SK-N-SH (cell line): Measurements from ENCODE around the gene PCBD1.

Experiments
- TEAD4 ChIP-seq: IDR thresholded peaks from 2 replicates; pipeline ENCODE4 v1.4.0; 2012; ENCODE audit warnings: mild to moderate bottlenecking, borderline replicate concordance; ENCODE audit not compliant: insufficient read depth
- YY1 ChIP-seq: IDR thresholded peaks from 2 replicates; pipeline ENCODE4 v1.4.0; 2012; ENCODE audit warnings: low read depth, mild to moderate bottlenecking
- TF ChIP-seq, protein P1 (sequence below): fragments of 200-600 bp; sonication (generic); IDR thresholded peaks from 2 replicates; pipeline ENCODE4 v1.6.1; 2017; ENCODE audit warnings: antibody characterized with exemption, mild to moderate bottlenecking, moderate library complexity
- TF ChIP-seq, protein P2 (sequence below): IDR thresholded peaks from 2 replicates; pipeline ENCODE4; 2012

DNA sequence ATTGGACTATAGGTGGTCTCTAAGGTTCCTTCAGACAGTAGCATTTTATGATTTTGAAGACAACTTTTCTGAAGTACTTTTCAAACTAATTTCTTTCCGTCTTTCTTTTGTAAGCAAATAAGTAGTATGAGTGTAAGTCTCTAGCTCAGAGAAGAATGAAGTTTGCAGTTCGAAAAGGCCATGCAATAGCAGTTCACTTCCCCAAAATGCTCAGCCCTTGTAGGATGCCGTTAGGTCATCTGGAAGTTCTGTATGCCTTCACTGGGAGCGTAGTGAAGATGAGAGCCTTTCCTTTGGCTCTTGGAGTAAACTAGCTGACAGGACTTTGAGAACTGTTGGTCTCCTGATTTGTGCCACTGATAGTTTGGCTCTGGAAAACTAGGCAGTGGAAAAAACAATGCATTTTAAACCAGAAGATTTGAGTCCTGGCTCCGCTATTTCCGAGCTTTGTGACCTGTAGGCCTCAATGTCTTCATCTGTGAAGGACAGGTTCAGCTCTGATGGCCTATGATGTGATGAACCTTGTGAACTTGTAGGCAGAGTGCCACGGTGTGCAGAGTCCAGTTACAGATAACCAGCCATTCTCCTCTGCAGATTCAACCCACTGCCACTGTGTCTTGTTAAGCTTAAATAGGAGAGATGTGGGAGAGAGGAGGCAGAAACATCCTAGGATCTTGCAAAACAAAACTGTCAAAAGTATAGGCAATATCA lies 53.8 kb downstream of the PCBD1 start:
- TF ChIP-seq, protein P1, sequence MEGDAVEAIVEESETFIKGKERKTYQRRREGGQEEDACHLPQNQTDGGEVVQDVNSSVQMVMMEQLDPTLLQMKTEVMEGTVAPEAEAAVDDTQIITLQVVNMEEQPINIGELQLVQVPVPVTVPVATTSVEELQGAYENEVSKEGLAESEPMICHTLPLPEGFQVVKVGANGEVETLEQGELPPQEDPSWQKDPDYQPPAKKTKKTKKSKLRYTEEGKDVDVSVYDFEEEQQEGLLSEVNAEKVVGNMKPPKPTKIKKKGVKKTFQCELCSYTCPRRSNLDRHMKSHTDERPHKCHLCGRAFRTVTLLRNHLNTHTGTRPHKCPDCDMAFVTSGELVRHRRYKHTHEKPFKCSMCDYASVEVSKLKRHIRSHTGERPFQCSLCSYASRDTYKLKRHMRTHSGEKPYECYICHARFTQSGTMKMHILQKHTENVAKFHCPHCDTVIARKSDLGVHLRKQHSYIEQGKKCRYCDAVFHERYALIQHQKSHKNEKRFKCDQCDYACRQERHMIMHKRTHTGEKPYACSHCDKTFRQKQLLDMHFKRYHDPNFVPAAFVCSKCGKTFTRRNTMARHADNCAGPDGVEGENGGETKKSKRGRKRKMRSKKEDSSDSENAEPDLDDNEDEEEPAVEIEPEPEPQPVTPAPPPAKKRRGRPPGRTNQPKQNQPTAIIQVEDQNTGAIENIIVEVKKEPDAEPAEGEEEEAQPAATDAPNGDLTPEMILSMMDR = no peak
- TF ChIP-seq YY1 = no peak
- TF ChIP-seq, protein P2, sequence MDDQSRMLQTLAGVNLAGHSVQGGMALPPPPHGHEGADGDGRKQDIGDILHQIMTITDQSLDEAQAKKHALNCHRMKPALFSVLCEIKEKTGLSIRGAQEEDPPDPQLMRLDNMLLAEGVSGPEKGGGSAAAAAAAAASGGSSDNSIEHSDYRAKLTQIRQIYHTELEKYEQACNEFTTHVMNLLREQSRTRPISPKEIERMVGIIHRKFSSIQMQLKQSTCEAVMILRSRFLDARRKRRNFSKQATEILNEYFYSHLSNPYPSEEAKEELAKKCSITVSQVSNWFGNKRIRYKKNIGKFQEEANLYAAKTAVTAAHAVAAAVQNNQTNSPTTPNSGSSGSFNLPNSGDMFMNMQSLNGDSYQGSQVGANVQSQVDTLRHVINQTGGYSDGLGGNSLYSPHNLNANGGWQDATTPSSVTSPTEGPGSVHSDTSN = no peak
- no peak for TF ChIP-seq TEAD4
